ENCODE measurements around the gene ABCC4.

The ABCC4 gene

GRCh38 chr13:95319551-95320274 lies 18.5 kb upstream of the ABCC4 start:
- H3K27ac ChIP-seq (ENCODE audit: low read length): no peak overlapping the region
- H3K9me3 ChIP-seq (ENCODE audit: insufficient read depth, low read depth, low read length): no peaks in the 10 kb centered on the region
- no peaks in the 10 kb centered on the region for H3K4me1 ChIP-seq (ENCODE audit: insufficient read depth, low read length)
- no peak overlapping the region for H3K9ac ChIP-seq (ENCODE audit: low read depth, low read length)
- H3K36me3 ChIP-seq (ENCODE audit: insufficient read depth, low read depth, low read length): no peaks in the 10 kb centered on the region
- H3K4me3 ChIP-seq (ENCODE audit: low read length): no peak overlapping the region
- no peaks in the 10 kb centered on the region for H3K27me3 ChIP-seq (ENCODE audit: insufficient read depth, low read length)

- Histone ChIP-seq H3K27ac (ENCODE audit: low read length) (no peak overlapping the region), H3K4me1 (ENCODE audit: insufficient read depth, low read length) (no peaks in the 10 kb centered on the region), H3K9ac (ENCODE audit: low read depth, low read length) (no peak overlapping the region), H3K9me3 (ENCODE audit: insufficient read depth, low read depth, low read length) (no peaks in the 10 kb centered on the region), H3K27me3 (ENCODE audit: insufficient read depth, low read length) (no peaks in the 10 kb centered on the region), H3K4me3 (ENCODE audit: low read length) (no peak overlapping the region), H3K36me3 (ENCODE audit: insufficient read depth, low read depth, low read length) (no peaks in the 10 kb centered on the region)
Measured at GRCh38 chr13:95317039-95317989, 16.1 kb upstream of the ABCC4 start.

- Histone ChIP-seq H3K27me3 (ENCODE audit: insufficient read depth, low read length) (no peaks in the 10 kb centered on the region), H3K4me1 (ENCODE audit: insufficient read depth, low read length) (no peaks in the 10 kb centered on the region), H3K36me3 (ENCODE audit: insufficient read depth, low read depth, low read length) (no peaks in the 10 kb centered on the region), H3K4me3 (ENCODE audit: low read length) (no peak overlapping the region), H3K27ac (ENCODE audit: low read length) (no peak overlapping the region), H3K9me3 (ENCODE audit: insufficient read depth, low read depth, low read length) (no peaks in the 10 kb centered on the region), H3K9ac (ENCODE audit: low read depth, low read length) (no peak overlapping the region)
Measured at GRCh38 chr13:95315752-95316151, 14.5 kb upstream of the ABCC4 start.

GRCh38 chr13:95307507-95307906 lies 6.3 kb upstream of the ABCC4 start:
- H3K27me3 ChIP-seq (ENCODE audit: insufficient read depth, low read length): peaks cover 6% of the 10 kb centered on the region
- no peaks in the 10 kb centered on the region for H3K4me1 ChIP-seq (ENCODE audit: insufficient read depth, low read length)
- no peak overlapping the region for H3K4me3 ChIP-seq (ENCODE audit: low read length)
- H3K9ac ChIP-seq (ENCODE audit: low read depth, low read length): no peak overlapping the region
- H3K9me3 ChIP-seq (ENCODE audit: insufficient read depth, low read depth, low read length): no peaks in the 10 kb centered on the region; the same call in 1 of the 2 replicates
- H3K36me3 ChIP-seq (ENCODE audit: insufficient read depth, low read depth, low read length): no peaks in the 10 kb centered on the region
- no peak overlapping the region for H3K27ac ChIP-seq (ENCODE audit: low read length)

- H3K9ac ChIP-seq (ENCODE audit: low read depth, low read length): no peak overlapping the region
Measured at GRCh38 chr13:95304453-95304852, 3.2 kb upstream of the ABCC4 start.

GRCh38 chr13:95301968-95302393 lies 730 bp upstream of the ABCC4 start:
- peak overlapping the region; percentile 83; the same call in 1 of the 2 replicates for H3K4me3 ChIP-seq (ENCODE audit: low read length)
- no peaks in the 10 kb centered on the region; the same call in 1 of the 2 replicates for H3K9me3 ChIP-seq (ENCODE audit: insufficient read depth, low read depth, low read length)
- H3K36me3 ChIP-seq (ENCODE audit: insufficient read depth, low read depth, low read length): no peaks in the 10 kb centered on the region
- no peaks in the 10 kb centered on the region for H3K4me1 ChIP-seq (ENCODE audit: insufficient read depth, low read length)
- no peak overlapping the region for H3K9ac ChIP-seq (ENCODE audit: low read depth, low read length)
- H3K27ac ChIP-seq (ENCODE audit: low read length): no peak overlapping the region
- peaks cover 32% of the 10 kb centered on the region for H3K27me3 ChIP-seq (ENCODE audit: insufficient read depth, low read length)

More at GRCh38 chr13:95304453-95304852, 3.2 kb upstream of the ABCC4 start:
- H3K36me3 ChIP-seq (ENCODE audit: insufficient read depth, low read depth, low read length): no peaks in the 10 kb centered on the region
- no peaks in the 10 kb centered on the region; the same call in 1 of the 2 replicates for H3K9me3 ChIP-seq (ENCODE audit: insufficient read depth, low read depth, low read length)
- peaks cover 32% of the 10 kb centered on the region for H3K27me3 ChIP-seq (ENCODE audit: insufficient read depth, low read length)
- no peak overlapping the region for H3K4me3 ChIP-seq (ENCODE audit: low read length)
- H3K4me1 ChIP-seq (ENCODE audit: insufficient read depth, low read length): no peaks in the 10 kb centered on the region
- H3K27ac ChIP-seq (ENCODE audit: low read length): no peak overlapping the region

GRCh38 chr13:95300625-95301182 lies 547 bp downstream of the ABCC4 start:
- Histone ChIP-seq H3K4me3 (ENCODE audit: low read length) (peak overlapping the region; percentile 83), H3K27ac (ENCODE audit: low read length) (no peak overlapping the region), H3K27me3 (ENCODE audit: insufficient read depth, low read length) (peaks cover 32% of the 10 kb centered on the region), H3K9ac (ENCODE audit: low read depth, low read length) (peak overlapping the region; percentile 60), H3K9me3 (ENCODE audit: insufficient read depth, low read depth, low read length) (no peaks in the 10 kb centered on the region; the same call in 1 of the 2 replicates), H3K4me1 (ENCODE audit: insufficient read depth, low read length) (no peaks in the 10 kb centered on the region), H3K36me3 (ENCODE audit: insufficient read depth, low read depth, low read length) (no peaks in the 10 kb centered on the region)

- no peaks in the 10 kb centered on the region for H3K36me3 ChIP-seq (ENCODE audit: insufficient read depth, low read depth, low read length)
- no peaks in the 10 kb centered on the region; the same call in 1 of the 2 replicates for H3K9me3 ChIP-seq (ENCODE audit: insufficient read depth, low read depth, low read length)
- no peak overlapping the region for H3K9ac ChIP-seq (ENCODE audit: low read depth, low read length)
- no peak overlapping the region for H3K27ac ChIP-seq (ENCODE audit: low read length)
- peaks cover 32% of the 10 kb centered on the region for H3K27me3 ChIP-seq (ENCODE audit: insufficient read depth, low read length)
- no peak overlapping the region for H3K4me3 ChIP-seq (ENCODE audit: low read length)
- H3K4me1 ChIP-seq (ENCODE audit: insufficient read depth, low read length): no peaks in the 10 kb centered on the region
Measured at GRCh38 chr13:95298971-95299621, 2.2 kb downstream of the ABCC4 start.

GRCh38 chr13:95298169-95298965 lies 2.9 kb downstream of the ABCC4 start:
- no peak overlapping the region for H3K27ac ChIP-seq (ENCODE audit: low read length)
- H3K9me3 ChIP-seq (ENCODE audit: insufficient read depth, low read depth, low read length): no peaks in the 10 kb centered on the region; the same call in 1 of the 2 replicates
- no peaks in the 10 kb centered on the region for H3K4me1 ChIP-seq (ENCODE audit: insufficient read depth, low read length)
- H3K4me3 ChIP-seq (ENCODE audit: low read length): no peak overlapping the region
- no peaks in the 10 kb centered on the region for H3K36me3 ChIP-seq (ENCODE audit: insufficient read depth, low read depth, low read length)
- peaks cover 32% of the 10 kb centered on the region for H3K27me3 ChIP-seq (ENCODE audit: insufficient read depth, low read length)
- no peak overlapping the region for H3K9ac ChIP-seq (ENCODE audit: low read depth, low read length)

- Histone ChIP-seq H3K9me3 (ENCODE audit: insufficient read depth, low read depth, low read length) (no peaks in the 10 kb centered on the region), H3K27ac (ENCODE audit: low read length) (no peak overlapping the region), H3K4me1 (ENCODE audit: insufficient read depth, low read length) (no peaks in the 10 kb centered on the region), H3K9ac (ENCODE audit: low read depth, low read length) (no peak overlapping the region), H3K36me3 (ENCODE audit: insufficient read depth, low read depth, low read length) (no peaks in the 10 kb centered on the region), H3K4me3 (ENCODE audit: low read length) (no peak overlapping the region), H3K27me3 (ENCODE audit: insufficient read depth, low read length) (peaks cover 15% of the 10 kb centered on the region)
Measured at GRCh38 chr13:95296326-95296925, 4.8 kb downstream of the ABCC4 start.

Data from iPS-20b (cell line).